GM21717 (cell line): ENCODE results near the gene CFAP20DC.
"Not testable (repeated sequence)": the region's sequence is repeated elsewhere in the genome, so short reads cannot be mapped to it uniquely, and the experiment has no call there.

Experiments
- ATAC-seq: cut with Tn5 transposase; IDR thresholded peaks from one replicate; pipeline ENCODE4 v1.9.1; 2021; ENCODE audit warnings: mild to moderate bottlenecking, moderate library complexity; ENCODE audit not compliant: unreplicated experiment

Gene CFAP20DC

DNA sequence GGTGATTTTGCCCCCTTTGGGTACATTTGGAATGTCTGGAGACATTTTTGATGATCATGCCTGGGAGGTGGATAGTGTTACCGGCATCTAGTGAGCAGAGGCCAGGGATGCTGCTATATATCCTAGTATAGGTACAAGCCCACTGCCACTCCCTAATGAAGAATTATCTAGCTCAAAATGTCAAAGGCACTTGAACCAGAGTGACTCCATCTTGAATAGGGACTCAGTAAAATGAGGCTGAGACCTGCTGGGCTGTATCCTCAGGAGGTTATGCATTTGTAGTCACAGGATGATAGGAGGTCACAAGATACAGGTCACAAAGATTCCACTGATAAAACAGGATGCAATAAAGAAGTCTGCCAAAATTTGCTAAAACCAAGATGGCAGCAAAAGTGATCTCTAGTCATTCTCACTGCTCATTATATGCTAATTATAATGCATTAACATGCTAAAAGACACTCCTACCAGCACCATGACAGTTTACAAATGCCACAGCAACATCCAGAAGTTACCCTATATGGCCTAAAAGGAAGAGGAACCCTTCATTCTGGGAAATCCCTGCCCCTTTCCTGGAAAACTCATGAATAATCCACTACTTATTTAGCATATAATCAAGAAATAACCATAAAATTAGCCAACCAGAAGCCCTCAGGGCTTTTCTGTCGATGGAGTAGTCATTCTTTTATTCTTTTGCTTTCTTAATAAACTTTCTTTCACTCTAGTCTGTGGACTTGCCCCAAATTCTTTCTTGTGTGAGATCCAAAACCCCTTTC lies 343.2 kb downstream of the CFAP20DC start:
- no peak for ATAC-seq

DNA sequence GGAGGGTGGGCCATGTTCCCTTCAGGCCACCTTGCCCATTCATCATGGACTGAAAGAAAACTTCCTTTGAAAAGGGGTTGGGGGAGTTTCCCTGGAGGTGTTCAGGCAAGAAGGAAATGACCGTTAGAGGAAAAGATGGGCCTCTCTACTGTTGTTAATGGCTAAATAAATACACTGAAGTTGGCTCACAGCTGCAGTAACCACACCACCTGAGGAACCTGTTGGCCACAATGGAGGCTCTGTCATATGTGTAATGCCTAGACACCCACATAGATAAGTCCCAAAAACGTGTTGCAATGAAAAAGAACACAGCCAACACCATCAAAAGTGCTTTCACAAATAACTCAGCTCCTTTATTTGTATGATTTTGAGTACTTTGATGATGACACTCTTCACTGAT lies 345.1 kb downstream of the CFAP20DC start:
- ATAC-seq, result no peak

DNA sequence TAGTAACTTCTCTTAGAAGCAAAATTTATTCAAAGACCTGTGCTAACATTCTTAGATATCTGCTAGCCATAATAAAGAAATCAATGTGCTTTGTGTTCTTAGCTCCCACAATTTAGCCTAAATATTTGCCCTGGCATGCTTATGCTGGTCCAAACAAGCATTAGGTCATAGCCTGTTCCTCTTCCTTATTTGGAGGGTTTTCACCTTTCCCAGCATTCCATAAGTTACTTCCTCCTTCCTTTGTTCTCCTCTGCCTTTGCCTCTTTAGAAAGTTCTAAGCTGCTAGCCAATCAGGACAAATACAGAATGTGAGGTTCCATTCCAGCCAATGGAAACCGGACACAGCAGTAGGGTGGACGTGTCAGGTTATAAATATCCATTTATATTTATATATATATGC lies 345.5 kb downstream of the CFAP20DC start:
- not testable (repeated sequence) for ATAC-seq

DNA sequence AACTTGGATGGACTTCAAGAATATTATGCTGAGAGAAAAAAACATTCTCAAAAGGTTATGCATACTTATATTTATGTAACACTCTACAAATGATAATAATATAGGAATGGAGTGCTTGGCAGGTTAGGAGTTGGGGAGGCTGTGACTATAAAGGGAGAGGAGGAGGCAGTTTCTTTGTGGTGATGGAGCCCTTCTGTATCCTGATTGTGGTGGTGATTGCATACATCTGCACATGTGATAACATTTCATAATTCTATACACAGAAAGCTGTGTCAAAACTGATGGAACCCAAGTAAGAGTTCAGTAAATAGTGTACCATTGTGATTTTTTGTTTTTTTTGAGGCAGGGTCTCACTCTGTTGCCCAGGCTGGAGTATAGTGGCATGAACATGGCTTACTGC lies 351.6 kb downstream of the CFAP20DC start:
- ATAC-seq, result no peak

DNA sequence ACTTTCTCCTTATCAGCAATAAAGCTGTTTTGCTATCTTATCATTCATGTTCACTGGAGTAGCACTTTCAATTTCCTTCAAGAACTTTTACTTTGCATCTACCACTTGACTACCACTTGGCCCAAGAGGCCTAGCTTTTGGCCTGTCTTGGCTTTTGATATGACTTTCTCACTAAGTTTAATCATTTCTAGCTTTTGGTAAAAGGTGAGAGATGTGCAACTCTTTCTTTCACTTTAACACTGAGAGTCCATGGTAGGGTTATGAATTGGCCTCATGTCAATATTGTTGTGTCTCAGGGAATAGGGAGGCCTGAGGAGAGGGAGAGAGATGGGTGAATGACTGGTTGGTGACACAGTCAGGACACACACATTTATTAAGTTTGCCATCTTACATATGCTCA lies 352.3 kb downstream of the CFAP20DC start:
- ATAC-seq, result peak; percentile 65

DNA sequence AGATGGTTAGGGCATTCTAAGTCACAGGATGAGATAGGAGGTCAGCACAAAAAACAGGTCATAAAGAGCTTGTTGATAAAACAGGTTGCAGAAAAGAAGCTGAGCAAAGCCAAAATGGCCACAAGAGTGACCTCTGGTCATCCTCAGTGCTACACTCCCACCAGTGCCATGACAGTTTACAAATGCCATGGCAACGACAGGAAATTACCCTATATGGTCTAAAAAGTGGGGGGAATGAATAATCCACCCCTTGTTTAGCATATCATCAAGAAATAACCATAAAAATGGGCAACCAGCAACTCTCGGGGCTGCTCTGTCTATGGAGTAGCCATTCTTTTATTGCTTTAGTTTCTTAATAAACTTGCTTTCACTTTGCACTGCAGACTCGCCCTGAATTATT lies 353.0 kb downstream of the CFAP20DC start:
- not testable (repeated sequence) for ATAC-seq

DNA sequence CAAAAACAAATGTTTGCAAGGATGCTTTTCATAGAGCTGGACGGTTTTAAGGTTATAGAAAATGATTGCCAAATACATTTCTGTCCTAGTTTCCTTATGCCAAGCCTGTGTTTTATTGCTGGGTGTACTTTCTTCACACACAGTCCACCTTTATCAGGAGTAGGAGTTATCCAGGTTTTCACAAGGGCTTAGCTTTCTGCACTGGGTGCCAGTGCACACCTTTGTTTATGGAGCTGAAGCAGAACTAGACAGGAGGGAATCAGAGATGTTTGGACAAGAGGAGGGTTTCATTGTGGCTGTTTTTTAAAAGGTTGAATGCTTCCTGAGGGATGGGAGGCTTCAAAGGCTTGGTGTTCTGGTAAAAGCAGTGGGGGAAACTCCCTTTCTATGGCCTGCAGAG lies 353.7 kb downstream of the CFAP20DC start:
- ATAC-seq, result no peak

DNA sequence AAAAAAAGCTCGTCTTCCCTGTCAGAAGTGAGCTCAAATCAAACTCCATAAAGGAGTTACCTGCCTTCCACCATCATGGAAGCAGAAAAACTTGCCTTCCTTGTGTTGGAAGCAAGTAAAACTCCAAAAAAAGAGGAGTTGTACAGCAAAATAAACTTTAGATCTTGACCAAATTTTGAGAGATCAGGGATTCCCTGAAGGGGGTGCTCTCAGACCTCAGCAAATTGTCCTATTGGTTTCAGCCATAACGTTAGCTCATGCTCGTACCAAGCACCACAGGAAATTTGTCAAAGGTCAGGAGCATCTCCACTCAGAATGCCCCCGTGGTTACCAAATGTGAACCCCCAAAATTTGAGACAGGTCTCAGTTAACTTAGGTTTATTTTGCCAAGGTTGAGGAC lies 354.5 kb downstream of the CFAP20DC start:
- ATAC-seq, result not testable (repeated sequence)

DNA sequence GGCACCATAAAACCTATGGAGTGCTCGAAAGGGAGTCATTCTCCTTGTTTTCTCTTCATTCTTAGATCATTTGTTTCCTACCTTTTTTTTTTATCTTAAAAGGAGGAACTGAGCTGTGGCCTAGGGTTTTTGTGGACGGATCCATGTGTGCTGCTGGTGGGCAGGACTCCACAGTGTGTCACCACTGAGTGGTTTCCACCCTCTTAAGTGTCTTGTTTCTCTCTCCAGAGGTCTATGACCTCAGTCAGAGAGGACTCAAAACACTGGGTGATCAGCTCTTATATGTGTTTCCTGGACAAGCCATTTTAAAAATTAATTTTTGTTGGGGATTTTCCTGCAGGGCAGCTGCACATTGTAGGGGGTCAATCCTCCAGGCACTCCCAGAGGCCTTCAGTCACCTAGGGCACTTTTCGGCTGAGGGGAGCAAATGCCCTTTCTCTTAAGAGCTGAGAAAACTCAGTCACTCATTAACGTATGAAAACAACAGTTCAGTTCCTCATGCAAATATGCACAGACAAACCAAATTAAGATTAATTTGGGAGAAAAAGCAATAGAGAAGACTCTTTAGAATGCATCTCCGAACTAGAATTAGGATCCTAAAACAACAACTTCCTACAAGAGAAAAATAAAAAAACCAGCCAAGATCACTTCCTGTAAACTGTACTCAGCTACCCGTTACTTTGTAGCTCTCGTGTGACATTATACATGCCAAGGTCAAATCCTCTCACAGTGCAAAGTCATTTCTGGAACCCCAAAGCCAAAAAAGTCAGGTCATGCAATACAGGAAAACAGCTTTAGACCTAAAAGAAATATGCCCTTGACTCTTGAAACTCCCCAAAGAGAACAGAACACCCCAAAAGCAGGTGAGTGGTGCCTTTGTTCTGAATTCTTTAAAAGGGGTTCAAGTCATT lies 355.6 kb downstream of the CFAP20DC start:
- ATAC-seq, result no peak

DNA sequence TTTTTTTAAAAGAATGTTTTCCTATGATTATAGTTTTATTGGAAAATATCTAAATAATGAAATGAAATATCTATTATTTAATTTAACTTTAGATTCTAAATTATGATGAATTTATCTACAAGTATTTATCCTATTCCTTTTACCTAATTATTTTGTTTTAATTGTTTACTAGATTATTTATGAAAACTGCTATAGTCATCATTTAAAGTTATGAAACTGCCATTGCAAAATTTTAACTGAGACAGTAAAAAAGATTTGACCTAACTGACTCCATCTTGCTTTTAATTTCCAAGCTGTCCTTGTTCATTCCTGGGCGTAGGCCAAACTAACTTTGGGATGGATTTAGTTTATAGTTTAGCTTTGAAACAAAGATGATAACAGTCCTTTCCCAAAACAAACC lies 357.3 kb downstream of the CFAP20DC start:
- no peak for ATAC-seq
